ENCODE data around the gene EPS8L3.
A peak's percentile ranks its signal among the peaks of the same experiment; 100 is the strongest.
"Not testable (repeated sequence)": the region's sequence is repeated elsewhere in the genome, so short reads cannot be mapped to it uniquely, and the experiment has no call there.

The EPS8L3 gene

GRCh38 chr1:109777980-109778625 is 14.4 kb upstream of the EPS8L3 start:
- no peak for DNase-seq (ENCODE audit: low read depth)

GRCh38 chr1:109777436-109777835 is 13.7 kb upstream of the EPS8L3 start:
- no peak for DNase-seq (ENCODE audit: low read depth)

- DNase-seq (ENCODE audit: low read depth), result no peak
Observed at GRCh38 chr1:109776911-109777310, 13.2 kb upstream of the EPS8L3 start.

- DNase-seq (ENCODE audit: low read depth), result no peak
Observed at GRCh38 chr1:109776206-109776835, 12.6 kb upstream of the EPS8L3 start.

GRCh38 chr1:109775398-109775797 is 11.7 kb upstream of the EPS8L3 start:
- no peak for DNase-seq (ENCODE audit: low read depth)

GRCh38 chr1:109773900-109774485 is 10.3 kb upstream of the EPS8L3 start:
- no peak for DNase-seq (ENCODE audit: low read depth)

GRCh38 chr1:109773203-109773899 is 9.6 kb upstream of the EPS8L3 start:
- DNase-seq (ENCODE audit: low read depth), result peak; percentile 45

- no peak for DNase-seq (ENCODE audit: low read depth)
Observed at GRCh38 chr1:109772658-109773202, 9.0 kb upstream of the EPS8L3 start.

- no peak for DNase-seq (ENCODE audit: low read depth)
Observed at GRCh38 chr1:109771712-109772657, 8.3 kb upstream of the EPS8L3 start.

- DNase-seq (ENCODE audit: low read depth), result no peak
Observed at GRCh38 chr1:109770331-109771095, 6.8 kb upstream of the EPS8L3 start.

- DNase-seq (ENCODE audit: low read depth), result no peak
Observed at GRCh38 chr1:109769330-109770078, 5.8 kb upstream of the EPS8L3 start.

GRCh38 chr1:109768820-109769219 is 5.1 kb upstream of the EPS8L3 start:
- no peak for DNase-seq (ENCODE audit: low read depth)

GRCh38 chr1:109768335-109768650 is 4.6 kb upstream of the EPS8L3 start:
- DNase-seq (ENCODE audit: low read depth), result no peak

- DNase-seq (ENCODE audit: low read depth), result no peak
Observed at GRCh38 chr1:109767637-109768334, 4.1 kb upstream of the EPS8L3 start.

GRCh38 chr1:109766991-109767636 is 3.4 kb upstream of the EPS8L3 start:
- DNase-seq (ENCODE audit: low read depth), result not testable (repeated sequence)

- DNase-seq (ENCODE audit: low read depth), result no peak
Observed at GRCh38 chr1:109765896-109766615, 2.3 kb upstream of the EPS8L3 start.

- no peak for DNase-seq (ENCODE audit: low read depth)
Observed at GRCh38 chr1:109765483-109765815, 1.7 kb upstream of the EPS8L3 start.

Measured in GM04503 (cell line).